22Rv1 (cell line): ENCODE measurements around the gene C4A.
"Not testable (repeated sequence)": the region's sequence is repeated elsewhere in the genome, so short reads cannot be mapped to it uniquely, and the experiment has no call there.

ENCODE experiments used
- H3K27ac ChIP-seq: fragments of 450-650 bp; 2 replicates; pipeline ENCODE4 v1.5.1; 2017
- ZFX ChIP-seq: fragments of 450-650 bp; IDR thresholded peaks from 2 replicates; pipeline ENCODE4 v1.6.1; 2017; ENCODE audit warnings: antibody characterized with exemption, borderline replicate concordance
- TF ChIP-seq, protein P1 (sequence below): fragments of 450-650 bp; IDR thresholded peaks from 2 replicates; pipeline ENCODE4 v1.5.1; 2017; ENCODE audit warnings: mild to moderate bottlenecking

The C4A gene

GRCh38 chr6:31981744-31982143 is at the start of gene C4A:
Gene C4A, plus strand, starts transcription at chr6:31982057. Its CDS starts 51 bp downstream, at chr6:31982108.
- H3K27ac ChIP-seq = not testable (repeated sequence)

GRCh38 chr6:31932137-31932536 is 49.7 kb upstream of the C4A start:
- H3K27ac ChIP-seq = not testable (repeated sequence)

- no peak overlapping the region for H3K27ac ChIP-seq
- no peak for TF ChIP-seq ZFX
- TF ChIP-seq, protein P1, sequence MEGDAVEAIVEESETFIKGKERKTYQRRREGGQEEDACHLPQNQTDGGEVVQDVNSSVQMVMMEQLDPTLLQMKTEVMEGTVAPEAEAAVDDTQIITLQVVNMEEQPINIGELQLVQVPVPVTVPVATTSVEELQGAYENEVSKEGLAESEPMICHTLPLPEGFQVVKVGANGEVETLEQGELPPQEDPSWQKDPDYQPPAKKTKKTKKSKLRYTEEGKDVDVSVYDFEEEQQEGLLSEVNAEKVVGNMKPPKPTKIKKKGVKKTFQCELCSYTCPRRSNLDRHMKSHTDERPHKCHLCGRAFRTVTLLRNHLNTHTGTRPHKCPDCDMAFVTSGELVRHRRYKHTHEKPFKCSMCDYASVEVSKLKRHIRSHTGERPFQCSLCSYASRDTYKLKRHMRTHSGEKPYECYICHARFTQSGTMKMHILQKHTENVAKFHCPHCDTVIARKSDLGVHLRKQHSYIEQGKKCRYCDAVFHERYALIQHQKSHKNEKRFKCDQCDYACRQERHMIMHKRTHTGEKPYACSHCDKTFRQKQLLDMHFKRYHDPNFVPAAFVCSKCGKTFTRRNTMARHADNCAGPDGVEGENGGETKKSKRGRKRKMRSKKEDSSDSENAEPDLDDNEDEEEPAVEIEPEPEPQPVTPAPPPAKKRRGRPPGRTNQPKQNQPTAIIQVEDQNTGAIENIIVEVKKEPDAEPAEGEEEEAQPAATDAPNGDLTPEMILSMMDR = no peak
Observed at GRCh38 chr6:31933537-31933936, 48.3 kb upstream of the C4A start.

DNA sequence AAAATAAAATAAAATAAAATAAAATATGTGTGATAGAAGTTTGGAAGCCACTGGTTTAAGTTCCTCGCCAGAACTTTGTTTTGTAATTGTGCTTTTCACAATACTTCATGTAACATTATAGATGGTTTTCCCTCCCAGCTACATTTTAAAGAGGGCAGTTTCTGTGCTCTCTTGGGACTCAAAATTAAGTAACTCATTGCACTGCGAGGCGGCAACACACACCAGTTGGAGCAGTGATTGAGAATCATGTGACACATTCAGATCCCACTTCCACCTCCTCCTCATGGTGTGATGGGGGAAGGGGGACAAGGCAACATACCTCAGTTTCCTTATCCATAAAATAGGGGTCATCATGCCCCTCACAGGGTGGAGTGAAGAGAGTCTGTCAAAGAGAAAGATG is 46.8 kb upstream of the C4A start:
- TF ChIP-seq, protein P1 = no peak
- TF ChIP-seq ZFX = no peak

DNA sequence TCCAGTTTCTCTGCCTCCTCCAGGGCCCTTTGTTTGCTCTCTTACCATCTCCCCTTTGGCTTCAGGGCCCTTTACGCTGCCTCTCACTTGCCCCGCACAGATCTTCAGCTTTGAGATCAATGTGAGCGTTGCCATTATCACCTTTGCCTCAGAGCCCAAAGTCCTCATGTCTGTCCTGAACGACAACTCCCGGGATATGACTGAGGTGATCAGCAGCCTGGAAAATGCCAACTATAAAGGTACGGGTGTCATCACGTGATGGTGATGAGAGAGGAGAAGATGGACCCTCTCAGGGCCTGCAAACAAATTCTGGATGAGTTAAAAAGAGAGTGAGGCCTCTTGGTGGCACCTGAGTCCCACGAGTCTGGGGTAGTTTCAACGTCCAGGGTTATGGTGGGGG is 46.0 kb upstream of the C4A start:
- no peak overlapping the region for H3K27ac ChIP-seq
- TF ChIP-seq, protein P1 = no peak
- TF ChIP-seq ZFX = no peak

More for the DNA sequence above, 46.8 kb upstream of the C4A start:
- H3K27ac ChIP-seq = no peak overlapping the region

DNA sequence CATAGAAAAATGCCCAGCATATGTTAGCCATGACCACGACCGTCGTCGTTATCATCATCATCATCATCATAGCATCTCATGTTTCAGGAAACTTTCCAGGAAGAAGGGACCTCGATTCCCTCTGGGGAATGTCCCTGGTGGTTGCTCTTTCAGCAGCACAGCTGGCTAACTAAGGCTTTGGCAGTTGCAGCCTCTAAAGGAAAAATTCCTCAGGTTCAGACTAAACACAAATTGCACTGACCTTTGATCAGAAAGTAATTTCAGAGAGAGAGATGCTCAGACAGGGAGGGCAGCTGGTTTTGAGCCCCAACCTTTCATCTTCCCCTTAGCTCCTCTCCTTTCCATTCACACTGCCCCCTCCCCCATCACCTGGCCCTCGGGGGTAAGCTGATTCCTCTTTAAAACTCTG is 41.6 kb upstream of the C4A start:
- TF ChIP-seq, protein P1 = no peak
- TF ChIP-seq ZFX = no peak
- H3K27ac ChIP-seq = no peak overlapping the region

DNA sequence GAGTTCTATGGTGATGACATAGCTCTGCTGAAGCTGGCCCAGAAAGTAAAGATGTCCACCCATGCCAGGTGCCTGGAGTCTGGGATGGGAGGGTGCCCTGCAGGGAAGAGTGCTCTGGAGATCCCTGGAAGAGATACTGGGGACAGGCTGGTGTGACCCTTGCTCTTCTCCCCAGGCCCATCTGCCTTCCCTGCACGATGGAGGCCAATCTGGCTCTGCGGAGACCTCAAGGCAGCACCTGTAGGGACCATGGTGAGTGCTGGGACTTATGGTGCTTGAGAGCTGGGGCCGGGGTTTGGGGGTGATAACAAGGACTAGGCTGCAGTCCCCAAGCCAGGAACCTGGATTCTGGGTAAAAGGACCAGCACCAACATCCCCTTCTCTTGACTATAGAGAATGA is 38.1 kb upstream of the C4A start:
- TF ChIP-seq ZFX = no peak
- TF ChIP-seq, protein P1 = no peak
- H3K27ac ChIP-seq = no peak overlapping the region

- no peak overlapping the region for H3K27ac ChIP-seq
- no peak for TF ChIP-seq ZFX
Observed at GRCh38 chr6:31945154-31945506, 36.7 kb upstream of the C4A start.

DNA sequence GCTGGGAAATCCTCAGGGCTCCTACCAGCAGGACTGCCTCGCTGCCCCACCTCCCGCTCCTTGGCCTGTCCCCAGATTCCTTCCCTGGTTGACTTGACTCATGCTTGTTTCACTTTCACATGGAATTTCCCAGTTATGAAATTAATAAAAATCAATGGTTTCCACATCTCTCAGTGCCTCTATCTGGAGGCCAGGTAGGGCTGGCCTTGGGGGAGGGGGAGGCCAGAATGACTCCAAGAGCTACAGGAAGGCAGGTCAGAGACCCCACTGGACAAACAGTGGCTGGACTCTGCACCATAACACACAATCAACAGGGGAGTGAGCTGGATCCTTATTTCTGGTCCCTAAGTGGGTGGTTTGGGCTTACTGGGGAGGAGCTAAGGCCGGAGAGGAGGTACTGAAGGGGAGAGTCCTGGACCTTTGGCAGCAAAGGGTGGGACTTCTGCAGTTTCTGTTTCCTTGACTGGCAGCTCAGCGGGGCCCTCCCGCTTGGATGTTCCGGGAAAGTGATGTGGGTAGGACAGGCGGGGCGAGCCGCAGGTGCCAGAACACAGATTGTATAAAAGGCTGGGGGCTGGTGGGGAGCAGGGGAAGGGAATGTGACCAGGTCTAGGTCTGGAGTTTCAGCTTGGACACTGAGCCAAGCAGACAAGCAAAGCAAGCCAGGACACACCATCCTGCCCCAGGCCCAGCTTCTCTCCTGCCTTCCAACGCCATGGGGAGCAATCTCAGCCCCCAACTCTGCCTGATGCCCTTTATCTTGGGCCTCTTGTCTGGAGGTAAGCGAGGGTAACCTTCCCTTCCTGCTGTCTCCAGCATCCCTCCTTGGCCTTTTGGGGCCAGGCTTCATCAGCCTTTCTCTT is 36.1 kb upstream of the C4A start, which contains the start of gene CFB:
Gene CFB, plus strand, starts transcription at position 589 of the 863 bp plus-strand sequence. Its CDS starts 127 bp downstream, at position 716.
- no peak within 1 kb of the TSS for H3K27ac ChIP-seq
- no peak for TF ChIP-seq ZFX
- TF ChIP-seq, protein P1 = no peak
